K562 (cell line): Measurements from ENCODE around the gene EML6. TPM values are rescaled to one million over a fixed set of nuclear protein-coding genes. Genes with fewer than 3 reads are reported as not detected.

Experiments used
- ATAC-seq: fragments of 200-7000 bp; cut with Tn5 transposase; 3 replicates; pipeline ENCODE4 v1.9.1; 2020; ENCODE audit warnings: moderate library complexity
- BruUV-seq: library from RNA; stranded (reverse); fragments of 400-500 nt; replicated peaks from 2 replicates; lab custom pipeline; 2021; lab: Mats Ljungman, UMichigan
- CTCF ChIA-PET: fragments of 300-600 bp; formaldehyde crosslinking; extraction: SDS; loops from one replicate; lab custom pipeline; 2021; ENCODE audit warnings: low intra/inter-chr PET ratio; lab: Yijun Ruan, JAX
- POLR2A ChIA-PET: fragments of 300-600, 350-650 bp; sonication (Branson Sonifier 250); formaldehyde crosslinking; extraction: SDS; loops from one replicate; lab custom pipeline; 2021; ENCODE audit warnings: antibody characterized with exemption, inconsistent platforms; lab: Yijun Ruan, JAX
- DNase-seq, 4 experiments: peaks; one replicate each; pipeline versions ENCODE4 v3.0.0 to v3.0.0-alpha.2; 2011 to 2018; ENCODE audit warnings: low spot score in 3 of 4, mixed read lengths in 3 of 4; ENCODE audit errors: extremely low read depth in 1 of 4
- FAIRE-seq: peaks from 2 replicates; lab custom pipeline; 2011; peaks lifted over from hg19 to GRCh38; lab: Jason Lieb, UNC
- H2AFZ ChIP-seq: 2 replicates; pipeline ENCODE4 v1.6.0; 2011; ENCODE audit warnings: low read depth, low read length, control low read depth, inconsistent platforms
- H3K27ac ChIP-seq: fragments of 200-600 bp; 3 replicates; pipeline ENCODE4 v1.8.0; 2011; ENCODE audit warnings: low read depth, mild to moderate bottlenecking, control low read depth, inconsistent platforms, low read length, moderate library complexity, mixed read lengths; ENCODE audit errors: extremely low read depth
- H3K27me3 ChIP-seq, 2 experiments: fragments of 300-600 bp in 1 of 2; 2 replicates in 1 of 2; 3 replicates in 1 of 2; pipeline versions ENCODE4 v1.6.0 to v1.8.0; 2011; ENCODE audit warnings: inconsistent platforms in 2 of 2, low read length in 2 of 2, mild to moderate bottlenecking in 1 of 2, mixed read lengths in 1 of 2, moderate library complexity in 1 of 2; ENCODE audit not compliant: control insufficient read depth in 2 of 2, insufficient read depth in 2 of 2
- H3K36me3 ChIP-seq: fragments of 300-600 bp; 3 replicates; pipeline ENCODE4 v1.8.0; 2011; ENCODE audit warnings: mild to moderate bottlenecking, low read length, inconsistent platforms; ENCODE audit not compliant: control insufficient read depth, insufficient read depth
- H3K4me1 ChIP-seq, 2 experiments: fragments of 200-600 bp in 1 of 2; replicated peaks in 1 of 2; 2 replicates in 1 of 2; 3 replicates in 1 of 2; pipeline versions ENCODE4 v1.5.1 to v1.8.0; 2011; ENCODE audit warnings: inconsistent platforms in 2 of 2, low read length in 2 of 2, mild to moderate bottlenecking in 1 of 2, mixed read lengths in 1 of 2, moderate library complexity in 1 of 2; ENCODE audit not compliant: control insufficient read depth in 2 of 2, insufficient read depth in 2 of 2
- H3K4me2 ChIP-seq: 2 replicates; pipeline ENCODE4 v1.6.1; 2011; ENCODE audit warnings: low read length, control low read depth, inconsistent platforms, mixed read lengths; ENCODE audit not compliant: insufficient read depth
- H3K4me3 ChIP-seq: fragments of 200-600 bp; sonication (generic), shearing (Covaris generic); 2 replicates; pipeline ENCODE4 v1.5.1; 2016; ENCODE audit warnings: control low read depth, inconsistent platforms
- H3K79me2 ChIP-seq: fragments of 200-600 bp; 3 replicates; pipeline ENCODE4 v1.8.0; 2011; ENCODE audit warnings: low read length, inconsistent platforms; ENCODE audit not compliant: control insufficient read depth, insufficient read depth
- H3K9ac ChIP-seq, 2 experiments: 2 replicates each; pipeline versions ENCODE4 v1.6.0 to v1.6.1; 2011; ENCODE audit warnings: low read depth in 2 of 2, low read length in 2 of 2, control low read depth in 1 of 2, inconsistent platforms in 1 of 2, mild to moderate bottlenecking in 1 of 2, mixed read lengths in 1 of 2; ENCODE audit not compliant: insufficient read depth in 1 of 2
- H3K9me1 ChIP-seq: one replicate; pipeline ENCODE4 v1.6.0; 2011; ENCODE audit warnings: inconsistent platforms, mild to moderate bottlenecking, low read length, moderate library complexity; ENCODE audit not compliant: control insufficient read depth, insufficient read depth
- H3K9me3 ChIP-seq: replicated peaks from 2 replicates; pipeline ENCODE4 v1.5.1; 2011; ENCODE audit warnings: low read depth, low read length, inconsistent platforms; ENCODE audit not compliant: control insufficient read depth, insufficient read depth
- H4K20me1 ChIP-seq: replicated peaks from 2 replicates; pipeline ENCODE4 v1.6.1; 2011; ENCODE audit warnings: low read length, inconsistent platforms, mixed read lengths; ENCODE audit not compliant: control insufficient read depth, insufficient read depth
- CEBPB ChIP-seq: fragments of 450-650 bp; IDR thresholded peaks from 2 replicates; pipeline ENCODE4 v1.6.1; 2016; ENCODE audit warnings: missing genetic modification characterization, missing compliant biosample characterization
- CEBPG ChIP-seq, 3 experiments: fragments of 200-800 bp in 1 of 3; sonication (Bioruptor generic) in 1 of 3; sonication (generic) in 1 of 3; formaldehyde crosslinking in 1 of 3; IDR thresholded peaks in 2 of 3; conservative IDR thresholded peaks in 1 of 3; 2 replicates each; pipeline versions ENCODE4 v1.6.1 to v1.8.0; 2016 to 2022; ENCODE audit warnings: missing compliant biosample characterization in 2 of 3, missing genetic modification characterization in 2 of 3, mild to moderate bottlenecking in 1 of 3, missing genetic modification reagents in 1 of 3
- KLF10 ChIP-seq: fragments of 250-450 bp; sonication (Bioruptor Pico); IDR thresholded peaks from 2 replicates; pipeline ENCODE4 v1.6.1; 2021; ENCODE audit warnings: matching md5 sums
- NCOA1 ChIP-seq: fragments of 450-650 bp; IDR thresholded peaks from 2 replicates; pipeline ENCODE4 v1.6.1; 2016; ENCODE audit warnings: low read depth
- PHF20 ChIP-seq: fragments of 450-650 bp; IDR thresholded peaks from 2 replicates; pipeline ENCODE4 v1.6.1; 2018; ENCODE audit not compliant: partially characterized antibody
- POLR2G ChIP-seq: fragments of 200-400 bp; formaldehyde crosslinking; IDR thresholded peaks from 2 replicates; pipeline ENCODE4 v1.6.1; 2017; ENCODE audit warnings: low read depth, mild to moderate bottlenecking, antibody characterized with exemption, low read length, moderate library complexity
- POLR2H ChIP-seq: IDR thresholded peaks from 2 replicates; pipeline ENCODE4 v1.6.1; 2016; ENCODE audit warnings: missing genetic modification characterization, low read depth, mild to moderate bottlenecking, control low read depth, missing compliant biosample characterization, moderate library complexity
- POLR3A ChIP-seq: IDR thresholded peaks from 2 replicates; pipeline ENCODE4 v1.6.1; 2011; ENCODE audit warnings: borderline replicate concordance, mild to moderate bottlenecking, moderate library complexity; ENCODE audit not compliant: insufficient read length, insufficient read depth; ENCODE audit errors: extremely low read depth
- SIN3B ChIP-seq: fragments of 450-650 bp; IDR thresholded peaks from 2 replicates; pipeline ENCODE4 v1.6.1; 2017; ENCODE audit warnings: low read depth, mild to moderate bottlenecking, moderate library complexity
- SMARCE1 ChIP-seq: fragments of 450-650 bp; IDR thresholded peaks from 2 replicates; pipeline ENCODE4 v1.7.1; 2016; ENCODE audit warnings: mild to moderate bottlenecking
- SPI1 ChIP-seq: IDR thresholded peaks from 2 replicates; pipeline ENCODE4 v1.6.1; 2011; ENCODE audit warnings: low read depth, low read length, control low read depth, borderline replicate concordance
- ZFPM2 ChIP-seq: fragments of 250-450 bp; sonication (Bioruptor Pico); IDR thresholded peaks from 2 replicates; pipeline ENCODE4 v1.5.1; 2022; ENCODE audit warnings: mild to moderate bottlenecking
- ZNF253 ChIP-seq: fragments of 250-450 bp; sonication (Bioruptor Pico); conservative IDR thresholded peaks from 2 replicates; pipeline ENCODE4 v1.6.1; 2021; ENCODE audit warnings: mild to moderate bottlenecking
- ZNF699 ChIP-seq: fragments of 250-450 bp; sonication (Bioruptor Pico); IDR thresholded peaks from 2 replicates; pipeline ENCODE4 v1.8.0; 2021; ENCODE audit warnings: mild to moderate bottlenecking, moderate library complexity; ENCODE audit not compliant: insufficient replicate concordance
- ZNF778 ChIP-seq: fragments of 450-650 bp; formaldehyde crosslinking; IDR thresholded peaks from 2 replicates; pipeline ENCODE4 v1.4.0; 2020; ENCODE audit warnings: mild to moderate bottlenecking, moderate library complexity
- WGBS: fragments of 100-300 bp; shearing (Covaris generic); methylation state at CpG from one replicate; pipeline ENCODE4 v1.1.6; 2016; ENCODE audit warnings: low coverage, mixed read lengths; ENCODE audit not compliant: insufficient coverage; ENCODE audit errors: missing lambda C conversion rate; 5-methylcytosine and 5-hydroxymethylcytosine counted together
- in situ Hi-C: fragments of 300-500 bp; cut with MboI; formaldehyde crosslinking; loops from 4 replicates; pipeline ENCODE4 v1.15.0; 2018; ENCODE audit warnings: inconsistent platforms, mixed read lengths
- intact Hi-C: fragments of 100-400 bp; cut with micrococcal nuclease; formaldehyde crosslinking; loops from 2 replicates; pipeline ENCODE4 v1.14.2; 2022
- polyA plus RNA-seq, 8 experiments: library from polyadenylated mRNA; depleted of rRNA in 4 of 8; stranded (reverse) in 5 of 8; unstranded in 3 of 8; fragments of >200 nt; fragmentation: Nextera tagmentation in 2 of 8; fragmentation: Illumina TruSeq in 1 of 8; extraction: Ambion mirVana in 2 of 8; extraction: Trizol in 1 of 8; gene quantifications; 2 replicates each; pipeline versions ENCODE4 v1.2.1 to v1.2.3, GENCODE V29; 2011 to 2014; ENCODE audit warnings: inconsistent platforms in 1 of 8, missing spikeins in 1 of 8
- total RNA-seq, 7 experiments: library from RNA; depleted of rRNA in 6 of 7; stranded (reverse); fragments of >200 nt in 6 of 7; fragmentation: Illumina TruSeq in 2 of 7; extraction: Trizol in 2 of 7; gene quantifications; 2 replicates each; pipeline versions ENCODE4 v1.2.1 to v1.2.3, GENCODE V29; 2011 to 2021; ENCODE audit warnings: low replicate concordance in 1 of 7
- TF ChIP-seq, protein P1 (sequence below): fragments of 450-650 bp; IDR thresholded peaks from 2 replicates; pipeline ENCODE4 v1.6.1; 2018; ENCODE audit not compliant: partially characterized antibody

The EML6 gene
- total and polyA plus RNA-seq, 9 of the 15 experiments (the other 6 are each of a cell fraction or from before 2014, with no cell fraction given), result 0.07 to 0.56 (median 0.25) TPM

DNA sequence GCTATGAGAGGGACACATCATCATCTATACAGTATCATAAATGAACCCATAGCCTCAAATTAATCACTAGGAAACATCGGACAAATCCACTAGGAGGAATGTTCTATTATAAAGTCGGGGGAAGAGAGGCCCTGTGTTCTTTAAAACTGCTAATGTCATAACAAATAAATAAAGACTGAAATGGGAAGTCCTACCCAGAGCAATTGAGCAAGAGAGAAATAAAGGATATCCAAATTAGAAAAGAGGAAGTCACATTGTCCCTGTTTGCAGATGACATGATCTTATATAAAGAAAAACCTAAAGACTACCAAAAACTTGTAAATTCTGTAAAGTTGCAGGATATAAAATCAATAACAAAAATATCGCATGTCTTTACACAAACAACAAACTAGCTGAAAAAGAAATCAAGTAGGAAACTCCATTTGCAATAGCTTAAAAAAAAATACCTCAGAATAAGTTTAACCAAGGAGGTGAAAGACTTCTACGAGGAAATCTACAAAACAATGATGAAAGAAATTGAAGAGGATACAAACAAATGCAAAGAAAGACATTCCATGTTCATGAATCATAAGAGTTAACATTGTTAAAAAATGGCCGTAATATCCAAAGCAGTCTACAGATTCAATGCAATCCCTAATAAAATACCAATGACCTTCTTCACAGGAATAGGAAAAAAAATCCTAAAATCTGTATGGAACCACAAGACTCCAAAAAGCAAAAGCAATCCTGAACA lies 296.2 kb downstream of the EML6 start:
- Histone ChIP-seq H3K9me1 (peaks cover 15% of the 10 kb centered on the region), H3K27ac (no peak overlapping the region), H3K4me1 (peaks cover 0 to 14% of the 10 kb centered on the region in 2 experiments; a peak in 1 of 5 replicates), H4K20me1 (peaks cover 31% of the 10 kb centered on the region), H3K27me3 (no peaks in the 10 kb centered on the region), H3K9me3 (no peaks in the 10 kb centered on the region), H2AFZ (no peak overlapping the region), H3K9ac (no peak overlapping the region), H3K79me2 (peaks cover 100% of the 10 kb centered on the region), H3K4me2 (no peak overlapping the region), H3K36me3 (peaks cover 42% of the 10 kb centered on the region), H3K4me3 (no peak overlapping the region)
- no TSS peak for BruUV-seq
- WGBS, result 76% methylated on average over 5 of the region's 5 CpGs
- intact Hi-C loops, result no loop called here
- TF ChIP-seq SPI1 (peak; percentile 91), ZNF699 (no peak), NCOA1 (no peak), ZFPM2 (no peak), SIN3B (no peak), POLR2H (tag) (peak; percentile 43), SMARCE1 (peak; percentile 21; the same call in 1 of the 2 replicates), CEBPG (CRISPR knock-in tag; IDR thresholded peaks at IDR 0.05) (no peak), CEBPG (tag; conservative IDR thresholded peaks at IDR 0.05 in 1 of 2, IDR thresholded peaks at IDR 0.05 in 1 of 2) (peak in 1 of 2 experiments; percentile 44; a peak in 1 of 4 replicates), POLR3A (no peak), ZNF778 (CRISPR knock-in tag) (no peak), KLF10 (CRISPR knock-in tag) (no peak), PHF20 (no peak), POLR2G (peak; percentile 11; the same call in 1 of the 2 replicates), ZNF253 (CRISPR knock-in tag) (no peak), CEBPB (tag) (peak; percentile 76)
- TF ChIP-seq, protein P1, sequence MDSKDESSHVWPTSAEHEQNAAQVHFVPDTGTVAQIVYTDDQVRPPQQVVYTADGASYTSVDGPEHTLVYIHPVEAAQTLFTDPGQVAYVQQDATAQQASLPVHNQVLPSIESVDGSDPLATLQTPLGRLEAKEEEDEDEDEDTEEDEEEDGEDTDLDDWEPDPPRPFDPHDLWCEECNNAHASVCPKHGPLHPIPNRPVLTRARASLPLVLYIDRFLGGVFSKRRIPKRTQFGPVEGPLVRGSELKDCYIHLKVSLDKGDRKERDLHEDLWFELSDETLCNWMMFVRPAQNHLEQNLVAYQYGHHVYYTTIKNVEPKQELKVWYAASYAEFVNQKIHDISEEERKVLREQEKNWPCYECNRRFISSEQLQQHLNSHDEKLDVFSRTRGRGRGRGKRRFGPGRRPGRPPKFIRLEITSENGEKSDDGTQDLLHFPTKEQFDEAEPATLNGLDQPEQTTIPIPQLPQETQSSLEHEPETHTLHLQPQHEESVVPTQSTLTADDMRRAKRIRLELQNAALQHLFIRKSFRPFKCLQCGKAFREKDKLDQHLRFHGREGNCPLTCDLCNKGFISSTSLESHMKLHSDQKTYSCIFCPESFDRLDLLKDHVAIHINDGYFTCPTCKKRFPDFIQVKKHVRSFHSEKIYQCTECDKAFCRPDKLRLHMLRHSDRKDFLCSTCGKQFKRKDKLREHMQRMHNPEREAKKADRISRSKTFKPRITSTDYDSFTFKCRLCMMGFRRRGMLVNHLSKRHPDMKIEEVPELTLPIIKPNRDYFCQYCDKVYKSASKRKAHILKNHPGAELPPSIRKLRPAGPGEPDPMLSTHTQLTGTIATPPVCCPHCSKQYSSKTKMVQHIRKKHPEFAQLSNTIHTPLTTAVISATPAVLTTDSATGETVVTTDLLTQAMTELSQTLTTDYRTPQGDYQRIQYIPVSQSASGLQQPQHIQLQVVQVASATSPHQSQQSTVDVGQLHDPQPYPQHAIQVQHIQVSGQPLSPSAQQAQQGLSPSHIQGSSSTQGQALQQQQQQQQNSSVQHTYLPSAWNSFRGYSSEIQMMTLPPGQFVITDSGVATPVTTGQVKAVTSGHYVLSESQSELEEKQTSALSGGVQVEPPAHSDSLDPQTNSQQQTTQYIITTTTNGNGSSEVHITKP, result peak; percentile 42
- POLR2A ChIA-PET, result interaction anchor here (1.0 to 1.8 kb wide), 6 partner anchors 9 to 175 kb away, joined by 3 to 6 read pairs (median 3); no protein-coding TSS in a partner anchor
- ATAC-seq (no peak), FAIRE-seq (no peak), DNase-seq (no peak)
- in situ Hi-C loops, result no loop called here
- CTCF ChIA-PET, result interaction anchor here (0.6 kb wide), 1 partner anchor 164 kb away, joined by 3 read pairs; no protein-coding TSS in a partner anchor
